Measurements from ENCODE around the gene NEUROD2. TPM values are rescaled to one million over a fixed set of nuclear protein-coding genes. Genes with fewer than 3 reads are reported as not detected.

NEUROD2 gene
- total and polyA plus RNA-seq, 7 donors: 0.23 to 1.2 (median 0.33) TPM; not detected in 4

DNA sequence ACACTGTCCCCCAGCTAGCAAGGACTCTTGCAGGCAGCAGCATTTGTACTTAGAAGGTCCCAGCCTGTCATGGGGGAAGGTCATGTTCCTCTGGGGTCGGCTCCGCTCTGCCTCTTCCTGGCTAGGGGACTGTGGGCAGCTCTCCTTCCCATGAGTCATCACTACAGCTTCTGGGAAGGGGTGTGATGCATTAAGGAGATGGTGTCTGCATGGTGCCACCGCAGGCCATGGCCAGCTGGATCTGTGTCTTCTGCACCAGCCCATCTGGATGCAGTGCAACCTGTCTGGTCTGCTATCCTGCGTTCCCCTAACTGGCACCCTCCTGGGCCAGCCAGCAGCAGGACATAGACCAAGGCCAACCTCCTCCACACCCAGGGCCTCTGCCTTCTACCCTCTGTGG, 35.6 kb upstream of the NEUROD2 start:
- Histone ChIP-seq H3K9me3 (no peaks in the 10 kb centered on the region), H3K4me3 (no peak overlapping the region), H3K27me3 (no peaks in the 10 kb centered on the region), H3K36me3 (no peaks in the 10 kb centered on the region), H3K4me1 (peaks cover 0 to 44% (median 29%) of the 10 kb centered on the region in 4 donors), H3K27ac (no peak overlapping the region)
- no peak for DNase-seq
- intact Hi-C loops (cut with DNase I): no loop called here
- WGBS, 2 donors: 82 to 84% methylated on average over 4 of the region's 4 CpGs
- TF ChIP-seq POLR2AphosphoS5 (IDR thresholded peaks at IDR 0.05) (no peak), POLR2A (IDR thresholded peaks at IDR 0.05) (no peak), EP300 (IDR thresholded peaks at IDR 0.05) (no peak)
- TF ChIP-seq, protein P1, sequence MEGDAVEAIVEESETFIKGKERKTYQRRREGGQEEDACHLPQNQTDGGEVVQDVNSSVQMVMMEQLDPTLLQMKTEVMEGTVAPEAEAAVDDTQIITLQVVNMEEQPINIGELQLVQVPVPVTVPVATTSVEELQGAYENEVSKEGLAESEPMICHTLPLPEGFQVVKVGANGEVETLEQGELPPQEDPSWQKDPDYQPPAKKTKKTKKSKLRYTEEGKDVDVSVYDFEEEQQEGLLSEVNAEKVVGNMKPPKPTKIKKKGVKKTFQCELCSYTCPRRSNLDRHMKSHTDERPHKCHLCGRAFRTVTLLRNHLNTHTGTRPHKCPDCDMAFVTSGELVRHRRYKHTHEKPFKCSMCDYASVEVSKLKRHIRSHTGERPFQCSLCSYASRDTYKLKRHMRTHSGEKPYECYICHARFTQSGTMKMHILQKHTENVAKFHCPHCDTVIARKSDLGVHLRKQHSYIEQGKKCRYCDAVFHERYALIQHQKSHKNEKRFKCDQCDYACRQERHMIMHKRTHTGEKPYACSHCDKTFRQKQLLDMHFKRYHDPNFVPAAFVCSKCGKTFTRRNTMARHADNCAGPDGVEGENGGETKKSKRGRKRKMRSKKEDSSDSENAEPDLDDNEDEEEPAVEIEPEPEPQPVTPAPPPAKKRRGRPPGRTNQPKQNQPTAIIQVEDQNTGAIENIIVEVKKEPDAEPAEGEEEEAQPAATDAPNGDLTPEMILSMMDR (IDR thresholded peaks at IDR 0.05): no peak

DNA sequence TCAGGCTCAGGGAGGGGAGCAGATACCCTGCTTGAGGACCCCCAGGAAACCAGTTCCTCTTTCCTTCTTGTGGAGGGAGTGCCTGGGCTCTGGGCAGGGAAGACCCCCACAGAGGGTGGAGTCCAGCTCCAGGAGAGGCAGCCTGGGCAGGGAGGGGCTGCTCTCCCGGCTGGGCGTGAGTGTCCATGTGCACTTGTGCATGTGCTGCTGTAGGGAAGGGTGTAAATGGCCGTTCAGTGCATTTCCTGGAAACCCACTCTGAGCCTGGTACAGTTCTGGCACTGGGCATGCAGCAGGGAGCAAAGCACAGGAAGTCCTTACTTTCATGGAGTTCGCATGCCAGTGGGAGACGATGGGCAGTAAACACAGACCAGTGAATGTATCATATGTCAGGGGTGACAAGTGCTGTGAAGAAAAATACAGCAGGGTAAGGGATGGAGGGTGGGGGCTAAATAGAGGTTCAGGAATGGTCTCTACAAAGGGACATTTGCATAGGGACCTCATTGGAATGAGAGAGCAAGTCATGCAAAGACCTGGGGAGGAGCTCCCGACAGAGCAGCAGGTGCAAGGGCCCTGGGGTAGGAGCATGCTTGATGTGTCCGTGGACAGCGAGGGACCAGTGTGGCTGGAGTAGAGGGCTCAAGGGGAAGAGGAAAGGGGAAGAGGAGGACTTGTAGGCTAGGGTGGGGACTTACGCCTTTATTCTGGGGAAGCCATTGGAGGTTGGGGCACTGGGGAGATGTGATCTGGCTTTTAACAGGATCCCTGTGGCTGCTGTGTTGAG, 34.8 kb upstream of the NEUROD2 start:
- 82 to 86% methylated on average over 9 of the region's 9 CpGs for WGBS, 2 donors
- DNase-seq: no peak
- Histone ChIP-seq H3K27ac (no peak overlapping the region), H3K36me3 (no peaks in the 10 kb centered on the region), H3K4me3 (no peak overlapping the region), H3K27me3 (no peaks in the 10 kb centered on the region), H3K4me1 (peaks cover 0 to 52% (median 36%) of the 10 kb centered on the region in 4 donors), H3K9me3 (no peaks in the 10 kb centered on the region)
- no peak for TF ChIP-seq EP300 (IDR thresholded peaks at IDR 0.05)
- TF ChIP-seq, protein P1 (IDR thresholded peaks at IDR 0.05): no peak
- no peak for TF ChIP-seq POLR2A (IDR thresholded peaks at IDR 0.05)
- TF ChIP-seq POLR2AphosphoS5 (IDR thresholded peaks at IDR 0.05): no peak
- intact Hi-C loops (cut with DNase I): no loop called here

DNA sequence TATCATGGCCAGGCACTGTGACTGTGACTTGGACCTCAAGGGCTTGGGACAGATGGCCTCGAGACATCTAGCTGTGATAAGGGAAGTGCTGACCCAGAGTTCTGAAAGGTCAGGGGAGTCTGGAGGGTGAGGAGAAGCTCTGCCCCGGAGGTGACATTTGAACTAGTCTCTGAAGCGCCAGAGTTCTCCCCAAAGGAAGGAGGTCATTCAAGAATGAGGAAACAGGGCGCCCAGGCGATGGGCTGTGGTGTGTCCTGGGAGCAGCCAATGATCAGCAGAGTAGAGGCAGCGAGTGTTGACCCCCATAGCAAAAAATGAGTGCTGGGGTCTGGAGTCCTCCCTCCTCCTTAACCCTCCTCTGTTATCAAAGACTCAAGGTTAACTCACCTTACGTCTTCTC, 34.2 kb upstream of the NEUROD2 start:
- peaks cover 0 to 54% (median 36%) of the 10 kb centered on the region in 4 donors for H3K4me1 ChIP-seq
- H3K4me3 ChIP-seq: no peak overlapping the region
- WGBS, 2 donors: 80 to 81% methylated on average over 7 of the region's 7 CpGs
- DNase-seq: no peak
- intact Hi-C loops (cut with DNase I): no loop called here
- H3K36me3 ChIP-seq: no peaks in the 10 kb centered on the region
- no peaks in the 10 kb centered on the region for H3K9me3 ChIP-seq
- no peak overlapping the region for H3K27ac ChIP-seq
- TF ChIP-seq EP300 (IDR thresholded peaks at IDR 0.05) (no peak), POLR2A (IDR thresholded peaks at IDR 0.05) (no peak), POLR2AphosphoS5 (IDR thresholded peaks at IDR 0.05) (no peak)
- TF ChIP-seq, protein P1 (IDR thresholded peaks at IDR 0.05): no peak
- no peaks in the 10 kb centered on the region for H3K27me3 ChIP-seq

DNA sequence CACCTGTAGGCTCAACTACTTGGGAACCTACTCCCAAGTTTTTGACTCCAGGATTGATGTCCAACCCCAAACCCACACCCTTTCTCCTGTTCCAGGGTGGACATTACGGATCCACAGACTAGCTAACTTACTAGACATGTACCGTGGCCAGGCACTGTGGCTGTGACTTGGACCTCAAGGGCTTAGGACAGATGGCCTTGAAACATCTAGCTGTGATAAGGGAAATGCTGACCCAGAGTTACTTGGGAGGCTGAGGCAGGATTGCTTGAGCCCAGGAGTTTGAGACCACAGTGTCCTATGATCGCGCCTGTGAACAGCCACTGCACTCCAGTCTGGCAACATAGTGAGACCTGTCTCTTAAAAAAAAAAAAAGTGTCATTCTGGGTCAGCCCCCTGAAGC, 33.4 kb upstream of the NEUROD2 start:
- WGBS, 2 donors: 98 to 99% methylated on average over 4 of the region's 4 CpGs
- no peak for DNase-seq
- H3K27ac ChIP-seq: no peak overlapping the region
- no peaks in the 10 kb centered on the region for H3K9me3 ChIP-seq
- H3K4me3 ChIP-seq: no peak overlapping the region
- H3K27me3 ChIP-seq: no peaks in the 10 kb centered on the region
- intact Hi-C loops (cut with DNase I): no loop called here
- H3K36me3 ChIP-seq: no peaks in the 10 kb centered on the region
- peaks cover 0 to 61% (median 42%) of the 10 kb centered on the region in 4 donors for H3K4me1 ChIP-seq
- TF ChIP-seq POLR2A (IDR thresholded peaks at IDR 0.05) (no peak), EP300 (IDR thresholded peaks at IDR 0.05) (no peak), POLR2AphosphoS5 (IDR thresholded peaks at IDR 0.05) (no peak)
- TF ChIP-seq, protein P1 (IDR thresholded peaks at IDR 0.05): no peak
